BLaER1 (cell line): ENCODE data around the gene NDUFB1.

Source experiments
- H3K27ac ChIP-seq: shearing (Covaris generic); formaldehyde crosslinking; 2 replicates; pipeline ENCODE4 v1.8.1; 2022
- H3K27me3 ChIP-seq: shearing (Covaris generic); formaldehyde crosslinking; 2 replicates; pipeline ENCODE4 v1.8.1; 2022
- H3K36me3 ChIP-seq: shearing (Covaris generic); formaldehyde crosslinking; 2 replicates; pipeline ENCODE4 v1.8.1; 2022
- H3K4me1 ChIP-seq: shearing (Covaris generic); formaldehyde crosslinking; 2 replicates; pipeline ENCODE4 v1.8.1; 2022
- H3K4me2 ChIP-seq: shearing (Covaris generic); formaldehyde crosslinking; 2 replicates; pipeline ENCODE4 v1.8.1; 2022
- H3K4me3 ChIP-seq: shearing (Covaris generic); formaldehyde crosslinking; 2 replicates; pipeline ENCODE4 v1.8.1; 2022
- H3K9ac ChIP-seq: shearing (Covaris generic); formaldehyde crosslinking; 2 replicates; pipeline ENCODE4 v1.8.1; 2022
- H3K9me3 ChIP-seq: shearing (Covaris generic); formaldehyde crosslinking; 2 replicates; pipeline ENCODE4 v1.8.1; 2022
- H4K20me1 ChIP-seq: shearing (Covaris generic); formaldehyde crosslinking; 2 replicates; pipeline ENCODE4 v1.8.1; 2022
- Cebpa-rat ChIP-seq: shearing (Covaris generic); IDR thresholded peaks from 2 replicates; pipeline ENCODE4 v1.8.1; 2022

The NDUFB1 gene

GRCh38 chr14:92121670-92122350 lies at the start of gene NDUFB1, which contains the start of gene CPSF2:
Gene NDUFB1, minus strand, starts transcription at chr14:92121706. Its CDS starts 4,069 bp downstream, at chr14:92117637.
Gene CPSF2, plus strand, starts transcription at chr14:92121969. Its CDS starts 9,016 bp downstream, at chr14:92130985.
- H3K9me3 ChIP-seq, result no peaks in the 10 kb centered on the region
- no peak for TF ChIP-seq Cebpa-rat
- no peaks in the 10 kb centered on the region for H3K27me3 ChIP-seq
- H3K9ac ChIP-seq, result peak within 1 kb of the TSS; percentile 99
- no peaks in the 10 kb centered on the region for H4K20me1 ChIP-seq
- peak within 1 kb of the TSS; percentile 99 for H3K27ac ChIP-seq
- peaks cover 37% of the 10 kb centered on the region for H3K36me3 ChIP-seq
- H3K4me2 ChIP-seq, result peak within 1 kb of the TSS; percentile 89
- peaks cover 54% of the 10 kb centered on the region for H3K4me1 ChIP-seq
- H3K4me3 ChIP-seq, result peak within 1 kb of the TSS; percentile 94

- Histone ChIP-seq H4K20me1 (no peaks in the 10 kb centered on the region), H3K4me2 (no peak overlapping the region), H3K27ac (no peak overlapping the region), H3K4me1 (no peaks in the 10 kb centered on the region), H3K4me3 (no peak overlapping the region), H3K9me3 (peaks cover 31% of the 10 kb centered on the region), H3K27me3 (no peaks in the 10 kb centered on the region), H3K9ac (no peak overlapping the region), H3K36me3 (peaks cover 85% of the 10 kb centered on the region)
- no peak for TF ChIP-seq Cebpa-rat
These were observed 43.5 kb upstream of the NDUFB1 start for GRCh38 chr14:92164958-92165357.

GRCh38 chr14:92161521-92161920 lies 40.0 kb upstream of the NDUFB1 start:
- no peak overlapping the region for H3K4me2 ChIP-seq
- H3K27ac ChIP-seq, result no peak overlapping the region
- no peak overlapping the region for H3K9ac ChIP-seq
- no peaks in the 10 kb centered on the region for H4K20me1 ChIP-seq
- no peaks in the 10 kb centered on the region for H3K4me1 ChIP-seq
- no peak for TF ChIP-seq Cebpa-rat
- no peaks in the 10 kb centered on the region for H3K27me3 ChIP-seq
- no peak overlapping the region for H3K4me3 ChIP-seq
- H3K9me3 ChIP-seq, result peaks cover 31% of the 10 kb centered on the region
- H3K36me3 ChIP-seq, result peaks cover 99% of the 10 kb centered on the region

GRCh38 chr14:92160619-92161018 lies 39.1 kb upstream of the NDUFB1 start:
- no peak overlapping the region for H3K27ac ChIP-seq

GRCh38 chr14:92154283-92154942 lies 32.9 kb upstream of the NDUFB1 start:
- Histone ChIP-seq H3K9me3 (no peaks in the 10 kb centered on the region), H3K27ac (no peak overlapping the region), H3K36me3 (peaks cover 85% of the 10 kb centered on the region), H3K4me2 (no peak overlapping the region), H4K20me1 (no peaks in the 10 kb centered on the region), H3K9ac (no peak overlapping the region), H3K4me3 (no peak overlapping the region), H3K4me1 (no peaks in the 10 kb centered on the region), H3K27me3 (no peaks in the 10 kb centered on the region)
- no peak for TF ChIP-seq Cebpa-rat

More at GRCh38 chr14:92160619-92161018, 39.1 kb upstream of the NDUFB1 start:
- Histone ChIP-seq H3K9ac (no peak overlapping the region), H3K4me1 (no peaks in the 10 kb centered on the region), H3K4me2 (no peak overlapping the region), H3K4me3 (no peak overlapping the region), H3K36me3 (peaks cover 98% of the 10 kb centered on the region), H3K27me3 (no peaks in the 10 kb centered on the region), H3K9me3 (peaks cover 23% of the 10 kb centered on the region), H4K20me1 (no peaks in the 10 kb centered on the region)
- no peak for TF ChIP-seq Cebpa-rat

GRCh38 chr14:92153581-92153980 lies 32.1 kb upstream of the NDUFB1 start:
- H4K20me1 ChIP-seq, result no peaks in the 10 kb centered on the region
- peaks cover 84% of the 10 kb centered on the region for H3K36me3 ChIP-seq
- H3K27me3 ChIP-seq, result no peaks in the 10 kb centered on the region
- H3K4me2 ChIP-seq, result no peak overlapping the region
- H3K9me3 ChIP-seq, result no peaks in the 10 kb centered on the region
- no peak overlapping the region for H3K4me3 ChIP-seq
- H3K27ac ChIP-seq, result no peak overlapping the region
- TF ChIP-seq Cebpa-rat, result no peak
- H3K4me1 ChIP-seq, result no peaks in the 10 kb centered on the region
- no peak overlapping the region for H3K9ac ChIP-seq

- no peak overlapping the region for H3K27ac ChIP-seq
- no peak for TF ChIP-seq Cebpa-rat
- H3K27me3 ChIP-seq, result no peaks in the 10 kb centered on the region
- H3K9ac ChIP-seq, result no peak overlapping the region
- 0 out of 2 replicates have a peak, but pooled peaks cover 6% of the 10 kb centered on the region for H4K20me1 ChIP-seq
- peaks cover 95% of the 10 kb centered on the region for H3K36me3 ChIP-seq
- H3K4me2 ChIP-seq, result no peak overlapping the region
- no peak overlapping the region for H3K4me3 ChIP-seq
- no peaks in the 10 kb centered on the region for H3K4me1 ChIP-seq
- H3K9me3 ChIP-seq, result no peaks in the 10 kb centered on the region
These were observed 23.2 kb upstream of the NDUFB1 start for GRCh38 chr14:92144708-92145107.

- H3K27me3 ChIP-seq, result no peaks in the 10 kb centered on the region
- no peak overlapping the region for H3K9ac ChIP-seq
- H3K27ac ChIP-seq, result no peak overlapping the region
- H3K4me3 ChIP-seq, result no peak overlapping the region
- H3K9me3 ChIP-seq, result no peaks in the 10 kb centered on the region
- H4K20me1 ChIP-seq, result 0 out of 2 replicates have a peak, but pooled peaks cover 6% of the 10 kb centered on the region
- H3K4me1 ChIP-seq, result no peaks in the 10 kb centered on the region
- H3K36me3 ChIP-seq, result peaks cover 95% of the 10 kb centered on the region
- H3K4me2 ChIP-seq, result no peak overlapping the region
- TF ChIP-seq Cebpa-rat, result no peak
These were observed 22.5 kb upstream of the NDUFB1 start for GRCh38 chr14:92143962-92144361.

- no peak overlapping the region for H3K4me2 ChIP-seq
- peaks cover 96% of the 10 kb centered on the region for H3K36me3 ChIP-seq
- no peak overlapping the region for H3K9ac ChIP-seq
- no peak for TF ChIP-seq Cebpa-rat
- no peaks in the 10 kb centered on the region for H3K9me3 ChIP-seq
- H3K4me3 ChIP-seq, result no peak overlapping the region
- H4K20me1 ChIP-seq, result 0 out of 2 replicates have a peak, but pooled peaks cover 6% of the 10 kb centered on the region
- H3K27ac ChIP-seq, result no peak overlapping the region
- H3K4me1 ChIP-seq, result no peaks in the 10 kb centered on the region
- H3K27me3 ChIP-seq, result no peaks in the 10 kb centered on the region
These were observed 21.8 kb upstream of the NDUFB1 start for GRCh38 chr14:92143309-92143708.

GRCh38 chr14:92135269-92135668 lies 13.8 kb upstream of the NDUFB1 start:
- TF ChIP-seq Cebpa-rat, result no peak
- no peak overlapping the region for H3K4me2 ChIP-seq
- no peaks in the 10 kb centered on the region for H3K9me3 ChIP-seq
- H3K27me3 ChIP-seq, result no peaks in the 10 kb centered on the region
- peaks cover 95% of the 10 kb centered on the region for H3K36me3 ChIP-seq
- no peaks in the 10 kb centered on the region; the same call in 1 of the 2 replicates for H4K20me1 ChIP-seq
- no peak overlapping the region for H3K9ac ChIP-seq
- H3K4me3 ChIP-seq, result no peak overlapping the region
- no peaks in the 10 kb centered on the region for H3K4me1 ChIP-seq
- no peak overlapping the region for H3K27ac ChIP-seq
